NCI-H2029 (cell line): ENCODE results near the gene RIMKLB.
"Not testable (repeated sequence)": the region's sequence is repeated elsewhere in the genome, so short reads cannot be mapped to it uniquely, and the experiment has no call there.

ENCODE experiments used
- DNase-seq: peaks from one replicate; lab custom pipeline; 2025; lab: John Stamatoyannopoulos, UW

RIMKLB gene

GRCh38 chr12:8818526-8818925 is 120.7 kb downstream of the RIMKLB start:
- no peak for DNase-seq

- DNase-seq, result no peak
Observed at GRCh38 chr12:8819666-8819980, 121.8 kb downstream of the RIMKLB start.

GRCh38 chr12:8820676-8821407 is 123.1 kb downstream of the RIMKLB start:
- DNase-seq, result not testable (repeated sequence)

GRCh38 chr12:8821591-8821990 is 123.8 kb downstream of the RIMKLB start:
- DNase-seq, result no peak

GRCh38 chr12:8822298-8822697 is 124.5 kb downstream of the RIMKLB start, which contains the start of gene A2ML1:
TSS of gene A2ML1 (plus strand) at chr12:8822621. CDS start at chr12:8822652, 31 bp downstream.
- no peak for DNase-seq

- no peak for DNase-seq
Observed at GRCh38 chr12:8823565-8824300, 125.9 kb downstream of the RIMKLB start.

GRCh38 chr12:8827551-8828256 is 129.9 kb downstream of the RIMKLB start:
- no peak for DNase-seq

- no peak for DNase-seq
Observed at GRCh38 chr12:8828257-8829124, 130.7 kb downstream of the RIMKLB start.

GRCh38 chr12:8829125-8829518 is 131.3 kb downstream of the RIMKLB start:
- DNase-seq, result no peak

- DNase-seq, result no peak
Observed at GRCh38 chr12:8829621-8830020, 131.8 kb downstream of the RIMKLB start.

- DNase-seq, result no peak
Observed at GRCh38 chr12:8831116-8831515, 133.3 kb downstream of the RIMKLB start.

- DNase-seq, result no peak
Observed at GRCh38 chr12:8832500-8832899, 134.7 kb downstream of the RIMKLB start.
